IMR-90 (cell line): ENCODE data around the gene LCAT. TPM values are rescaled to one million over a fixed set of nuclear protein-coding genes. Genes with fewer than 3 reads are reported as not detected.
A peak's percentile ranks its signal among the peaks of the same experiment; 100 is the strongest.

Experiments used
- ATAC-seq: fragments of 200-7000 bp; cut with Tn5 transposase; 2 replicates; pipeline ENCODE4 v1.9.1; 2020; ENCODE audit warnings: low read depth, mild to moderate bottlenecking, moderate library complexity
- BruUV-seq: library from RNA; stranded (reverse); fragments of 400-500 nt; replicated peaks from 2 replicates; lab custom pipeline; 2021; lab: Mats Ljungman, UMichigan
- CTCF ChIA-PET: fragments of 300-600 bp; formaldehyde crosslinking; extraction: SDS; loops from one replicate; lab custom pipeline; 2021; ENCODE audit warnings: antibody characterized with exemption; lab: Yijun Ruan, JAX
- POLR2A ChIA-PET: fragments of 300-600 bp; sonication (Branson Sonifier 250); formaldehyde crosslinking; loops from one replicate; lab custom pipeline; 2022; ENCODE audit warnings: antibody characterized with exemption; ENCODE audit not compliant: unreplicated experiment; lab: Charles Lee
- DNase-seq: peaks from one replicate; pipeline ENCODE4 v3.0.0; 2013
- H2AFZ ChIP-seq: replicated peaks from 2 replicates; pipeline ENCODE3; 2013; ENCODE audit warnings: low read length, mild to moderate bottlenecking; ENCODE audit not compliant: poor library complexity
- H2AK5ac ChIP-seq: 2 replicates; pipeline ENCODE4 v1.6.1; 2013; ENCODE audit warnings: low read depth, low read length, inconsistent platforms
- H2AK9ac ChIP-seq: replicated peaks from 2 replicates; pipeline ENCODE3; 2013; ENCODE audit warnings: mild to moderate bottlenecking, low read depth, low read length, moderate library complexity; ENCODE audit not compliant: poor library complexity
- H2BK120ac ChIP-seq: 2 replicates; pipeline ENCODE4 v1.6.1; 2013; ENCODE audit warnings: low read depth, low read length, inconsistent platforms
- H2BK15ac ChIP-seq: 3 replicates; pipeline ENCODE4 v1.6.1; 2013; ENCODE audit warnings: low read depth, low read length, inconsistent platforms
- H2BK20ac ChIP-seq: 2 replicates; pipeline ENCODE4 v1.6.1; 2013; ENCODE audit warnings: low read depth, mild to moderate bottlenecking, inconsistent platforms, low read length, moderate library complexity
- H2BK5ac ChIP-seq: 2 replicates; pipeline ENCODE4 v1.6.1; 2013; ENCODE audit warnings: mild to moderate bottlenecking, low read depth, low read length, inconsistent platforms; ENCODE audit not compliant: poor library complexity, severe bottlenecking
- H3K14ac ChIP-seq: replicated peaks from 2 replicates; pipeline ENCODE4 v1.6.1; 2013; ENCODE audit warnings: low read depth, low read length, inconsistent platforms
- H3K18ac ChIP-seq: 2 replicates; pipeline ENCODE4 v1.6.1; 2013; ENCODE audit warnings: low read depth, low read length, control low read depth
- H3K23ac ChIP-seq: 2 replicates; pipeline ENCODE4 v1.6.1; 2013; ENCODE audit warnings: low read depth, low read length, inconsistent platforms
- H3K27ac ChIP-seq: 2 replicates; pipeline ENCODE4 v1.5.1; 2013; ENCODE audit warnings: mild to moderate bottlenecking, control low read depth, low read length; ENCODE audit not compliant: insufficient read depth
- H3K27me3 ChIP-seq: 2 replicates; pipeline ENCODE4 v1.6.1; 2013; ENCODE audit warnings: low read length; ENCODE audit not compliant: control insufficient read depth, insufficient read depth
- H3K36me3 ChIP-seq: 2 replicates; pipeline ENCODE4 v1.6.1; 2013; ENCODE audit warnings: low read length, mixed read lengths; ENCODE audit not compliant: control insufficient read depth, insufficient read depth
- H3K4ac ChIP-seq: 2 replicates; pipeline ENCODE4 v1.6.1; 2013; ENCODE audit warnings: low read depth, low read length, inconsistent platforms
- H3K4me1 ChIP-seq: 2 replicates; pipeline ENCODE4 v1.6.1; 2013; ENCODE audit warnings: low read length, mixed read lengths; ENCODE audit not compliant: control insufficient read depth, insufficient read depth
- H3K4me2 ChIP-seq: 2 replicates; pipeline ENCODE4 v1.6.1; 2013; ENCODE audit warnings: low read depth, mild to moderate bottlenecking, control low read depth, low read length, moderate library complexity
- H3K4me3 ChIP-seq: 2 replicates; pipeline ENCODE4 v1.5.1; 2013; ENCODE audit warnings: low read depth, mild to moderate bottlenecking, control low read depth, low read length, moderate library complexity; ENCODE audit not compliant: insufficient read depth
- H3K56ac ChIP-seq: 2 replicates; pipeline ENCODE4 v1.6.1; 2013; ENCODE audit warnings: low read length, inconsistent platforms; ENCODE audit not compliant: insufficient read depth; ENCODE audit errors: extremely low read depth
- H3K79me1 ChIP-seq, 2 experiments: 2 replicates each; pipeline ENCODE4 v1.6.1; 2013; ENCODE audit warnings: low read length in 2 of 2, inconsistent platforms in 1 of 2, low read depth in 1 of 2
- H3K9ac ChIP-seq: 2 replicates; pipeline ENCODE4 v1.6.1; 2013; ENCODE audit warnings: low read depth, low read length, control low read depth
- H3K9me1 ChIP-seq: 2 replicates; pipeline ENCODE4 v1.6.1; 2013; ENCODE audit warnings: low read length, inconsistent platforms; ENCODE audit not compliant: insufficient read depth
- H3K9me3 ChIP-seq: 2 replicates; pipeline ENCODE4 v1.6.1; 2013; ENCODE audit warnings: low read length; ENCODE audit not compliant: control insufficient read depth, insufficient read depth
- H4K20me1 ChIP-seq: 2 replicates; pipeline ENCODE4 v1.6.1; 2013; ENCODE audit warnings: low read length, inconsistent platforms; ENCODE audit not compliant: insufficient read depth
- H4K5ac ChIP-seq: 2 replicates; pipeline ENCODE4 v1.6.1; 2013; ENCODE audit warnings: mild to moderate bottlenecking, low read depth, low read length, control low read depth
- H4K8ac ChIP-seq, 2 experiments: 2 replicates each; pipeline ENCODE4 v1.6.1; 2013; ENCODE audit warnings: low read depth in 2 of 2, low read length in 2 of 2, control low read depth in 1 of 2, inconsistent platforms in 1 of 2
- H4K91ac ChIP-seq: 2 replicates; pipeline ENCODE4 v1.6.1; 2013; ENCODE audit warnings: low read depth, low read length, inconsistent platforms; ENCODE audit not compliant: insufficient read depth
- RAD21 ChIP-seq: IDR thresholded peaks from 2 replicates; pipeline ENCODE4 v1.6.1; 2012; ENCODE audit warnings: low read length, improper control_type of control experiment
- WGBS, 2 experiments: methylation state at CpG; one replicate each; pipeline versions ENCODE4 v1.1.5 to v1.1.7; 2013; ENCODE audit warnings: missing lambda C conversion rate in 2 of 2; ENCODE audit not compliant: insufficient read length in 1 of 2; ENCODE audit errors: extremely low coverage in 2 of 2; 5-methylcytosine and 5-hydroxymethylcytosine counted together
- dilution Hi-C: fragments of 300-500 bp; cut with HindIII; formaldehyde crosslinking; loops from one replicate; pipeline ENCODE4 v1.14.3; 2018; ENCODE audit warnings: low sequenced_read_pairs; ENCODE audit not compliant: unreplicated experiment
- in situ Hi-C: fragments of 300-500 bp; cut with MboI; formaldehyde crosslinking; loops from 3 replicates; pipeline ENCODE4 v1.14.3; 2019; ENCODE audit warnings: low sequenced_read_pairs, inconsistent platforms, mixed read lengths
- intact Hi-C: fragments of 100-400 bp; cut with micrococcal nuclease; formaldehyde crosslinking; loops from 2 replicates; pipeline ENCODE4 v1.10.0; 2022
- polyA plus RNA-seq, 3 experiments: library from polyadenylated mRNA; depleted of rRNA; stranded (reverse); fragments of >200 nt; gene quantifications; 2 replicates each; pipeline ENCODE4 v1.2.3, GENCODE V29; 2012; ENCODE audit warnings: low replicate concordance in 1 of 3
- total RNA-seq: library from RNA; depleted of rRNA; stranded (reverse); fragments of >200 nt; gene quantifications from 2 replicates; pipeline ENCODE4 v1.2.3, GENCODE V29; 2012

LCAT gene
- total and polyA plus RNA-seq, 2 of the 4 experiments (the other 2 are of a cell fraction), result 1.4 to 18.8 TPM

GRCh38 chr16:67971111-67971510 lies 27.2 kb upstream of the LCAT start:
- dilution Hi-C loops (no loop called here), in situ Hi-C loops (no loop called here), intact Hi-C loops (no loop called here)
- Histone ChIP-seq H4K8ac (no peak overlapping the region), H3K27me3 (peaks cover 4% of the 10 kb centered on the region; the same call in 1 of the 2 replicates), H3K4me3 (no peak overlapping the region), H3K23ac (no peak overlapping the region), H3K4ac (no peak overlapping the region), H3K4me1 (peaks cover 14% of the 10 kb centered on the region), H2AFZ (no peak overlapping the region), H2AK5ac (peak overlapping the region; percentile 12; the same call in 1 of the 2 replicates), H3K9ac (no peak overlapping the region), H4K20me1 (peaks cover 17% of the 10 kb centered on the region), H2BK15ac (no peak overlapping the region), H3K36me3 (peaks cover 3% of the 10 kb centered on the region; the same call in 1 of the 2 replicates), H2BK120ac (no peak overlapping the region), H4K91ac (no peak overlapping the region), H3K18ac (no peak overlapping the region), H3K56ac (no peak overlapping the region), H3K79me1 (peaks cover under 1 to 22% of the 10 kb centered on the region in 2 experiments; a peak in 2 of 4 replicates), H3K4me2 (no peak overlapping the region), H3K14ac (no peak overlapping the region), H3K9me1 (peaks cover 12% of the 10 kb centered on the region), H2BK20ac (no peak overlapping the region), H3K27ac (no peak overlapping the region), H2BK5ac (no peak overlapping the region), H2AK9ac (peak overlapping the region; percentile 50), H4K5ac (no peak overlapping the region), H3K9me3 (no peaks in the 10 kb centered on the region)
- no peak for ATAC-seq
- no peak for DNase-seq
- ChIA-PET POLR2A (no interaction called here), CTCF (no interaction called here)
- WGBS, 2 experiments, result 92% methylated on average over 2 of the region's 9 CpGs; no CpG with 5 or more reads in 1 of the 2 experiments
- BruUV-seq, result no TSS peak
- no peak for TF ChIP-seq RAD21
